Stimulated activated CD8-positive, alpha-beta memory T cell treated with anti-CD3 and anti-CD28 coated beads, Interleukin-15, amount 100 ng/mL, for 4 hours (primary cell): ENCODE measurements around the gene CDC42BPB.

Experiments
- DNase-seq, 2 donors: peaks; one replicate each; pipeline ENCODE4 v3.0.0-alpha.2; 2020; ENCODE audit warnings: low read depth in 2 of 2

CDC42BPB gene

GRCh38 chr14:102944448-102945330 lies 112.7 kb downstream of the CDC42BPB start:
- DNase-seq = no peak

DNA sequence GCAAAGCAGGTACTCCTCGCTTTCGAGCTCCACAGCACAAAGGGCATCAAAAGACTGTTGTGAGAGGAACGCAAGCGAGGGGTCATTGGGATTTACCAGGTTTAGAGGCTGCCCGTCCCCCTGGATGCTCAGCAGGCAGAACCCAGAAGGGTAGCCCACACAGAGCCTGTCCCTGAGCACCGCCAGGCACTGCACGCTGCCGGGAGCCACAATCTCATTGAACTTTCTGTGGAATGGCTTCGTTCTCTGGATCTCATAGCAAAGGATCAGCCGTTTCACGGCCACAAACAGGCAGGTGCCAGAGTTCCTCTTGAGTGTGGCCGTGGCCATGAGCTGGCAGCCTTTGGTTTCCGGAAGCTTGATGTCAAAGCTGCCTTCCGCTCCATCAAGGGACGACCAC lies 113.4 kb downstream of the CDC42BPB start:
- no peak for DNase-seq

GRCh38 chr14:102943454-102943853 lies 113.9 kb downstream of the CDC42BPB start:
- DNase-seq = no peak

- DNase-seq = no peak
Measured at GRCh38 chr14:102942069-102942468, 115.3 kb downstream of the CDC42BPB start.

DNA sequence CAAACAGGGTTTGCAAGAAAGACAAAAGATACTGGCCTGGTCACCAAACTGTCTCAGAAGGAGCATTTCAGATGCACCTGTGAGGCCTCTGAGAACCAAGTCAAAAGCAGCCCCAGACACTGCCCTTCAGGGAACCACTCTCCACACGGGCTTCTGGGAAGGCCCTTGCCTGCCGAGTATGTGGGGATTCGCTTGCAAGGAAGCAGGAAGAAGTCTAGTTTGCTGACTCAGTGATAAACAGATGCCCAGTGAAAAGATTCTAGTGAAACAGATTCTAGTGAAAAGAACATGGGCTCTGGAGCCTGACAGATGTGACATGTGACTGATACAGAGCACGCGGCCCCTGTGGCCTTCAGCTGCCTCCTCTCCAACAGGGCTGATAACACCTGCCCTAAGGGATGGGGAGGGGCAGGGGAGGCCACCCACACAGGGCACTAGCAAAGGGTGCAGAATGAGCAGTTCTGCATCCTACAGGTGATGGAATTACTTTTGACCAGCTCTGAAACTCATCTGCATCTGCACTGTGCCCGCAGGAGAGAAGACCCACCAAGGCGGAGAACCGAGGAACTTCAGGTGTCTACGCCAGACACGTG lies 115.8 kb downstream of the CDC42BPB start:
- DNase-seq = no peak

DNA sequence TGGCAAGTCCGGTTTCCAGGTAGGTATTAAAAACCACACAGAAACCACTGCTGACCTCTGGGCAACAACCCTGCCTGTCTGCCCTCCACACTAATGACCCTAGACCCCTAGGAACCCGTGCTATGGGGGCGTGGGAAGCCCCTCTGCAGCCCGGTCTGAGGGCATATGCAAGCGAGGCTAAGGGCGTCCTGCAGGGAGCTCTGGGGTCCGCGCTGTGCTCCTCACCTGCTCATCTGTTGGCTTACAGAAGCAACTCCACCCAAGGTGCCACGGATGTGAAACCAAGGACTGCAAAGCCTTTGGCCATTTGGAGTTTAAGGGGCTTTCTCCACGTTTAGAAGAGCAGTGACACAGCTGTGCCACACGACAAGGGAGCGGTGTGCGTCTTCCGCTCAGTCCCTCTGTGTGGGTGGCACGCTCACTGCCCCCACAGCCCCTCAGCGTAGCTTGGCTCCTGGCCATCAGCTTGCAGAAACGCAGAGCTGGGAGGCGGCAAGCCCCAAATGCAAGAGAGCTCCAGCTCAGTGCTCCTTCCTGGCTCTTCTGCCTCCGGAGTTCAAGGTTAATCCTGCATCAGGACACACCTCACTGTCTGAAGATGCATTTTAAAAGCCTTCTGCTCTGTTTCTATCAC lies 116.5 kb downstream of the CDC42BPB start:
- no peak for DNase-seq

DNA sequence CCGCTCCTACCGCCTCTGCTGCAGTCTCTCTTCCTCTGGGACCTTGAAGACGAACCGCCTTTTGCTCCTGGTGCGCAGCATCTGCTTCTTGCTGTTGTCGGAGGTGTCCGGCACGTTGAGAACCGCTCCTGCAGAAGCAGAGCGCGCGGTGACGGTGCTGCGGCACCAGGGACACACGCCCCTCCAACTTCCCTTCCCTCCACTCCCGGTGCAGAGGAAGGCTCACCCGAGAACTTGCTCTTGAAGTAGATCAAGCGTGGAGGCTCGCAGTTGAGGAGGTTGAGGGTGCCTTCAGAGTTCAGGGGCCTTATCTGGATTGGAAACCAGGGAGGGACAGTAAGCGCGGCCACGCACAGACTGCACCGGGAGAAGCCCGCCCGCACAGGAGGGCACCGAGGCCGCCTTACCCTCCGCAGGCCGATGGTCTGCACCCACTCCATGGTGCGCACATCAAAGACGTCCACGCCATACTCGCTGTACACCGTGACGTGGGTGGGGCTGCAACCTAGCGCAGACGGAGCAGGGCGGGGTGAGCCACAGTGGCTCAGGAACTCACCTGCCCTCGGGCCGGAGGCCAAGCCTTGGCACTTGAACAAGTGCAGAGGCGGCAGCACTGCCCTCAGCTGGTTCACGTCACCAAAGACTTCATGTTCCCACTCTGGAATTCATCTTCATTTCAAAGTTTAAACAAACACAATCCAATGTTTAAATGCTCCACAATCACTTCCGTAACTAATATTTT lies 117.4 kb downstream of the CDC42BPB start:
- DNase-seq = no peak

- DNase-seq = no peak
Measured at GRCh38 chr14:102939329-102939728, 118.0 kb downstream of the CDC42BPB start.

GRCh38 chr14:102938191-102938590 lies 119.2 kb downstream of the CDC42BPB start:
- DNase-seq = no peak

- no peak for DNase-seq
Measured at GRCh38 chr14:102937331-102938175, 119.8 kb downstream of the CDC42BPB start.

GRCh38 chr14:102935756-102936155 lies 121.6 kb downstream of the CDC42BPB start:
- no peak for DNase-seq

GRCh38 chr14:102933618-102934231 lies 123.6 kb downstream of the CDC42BPB start:
- no peak for DNase-seq

DNA sequence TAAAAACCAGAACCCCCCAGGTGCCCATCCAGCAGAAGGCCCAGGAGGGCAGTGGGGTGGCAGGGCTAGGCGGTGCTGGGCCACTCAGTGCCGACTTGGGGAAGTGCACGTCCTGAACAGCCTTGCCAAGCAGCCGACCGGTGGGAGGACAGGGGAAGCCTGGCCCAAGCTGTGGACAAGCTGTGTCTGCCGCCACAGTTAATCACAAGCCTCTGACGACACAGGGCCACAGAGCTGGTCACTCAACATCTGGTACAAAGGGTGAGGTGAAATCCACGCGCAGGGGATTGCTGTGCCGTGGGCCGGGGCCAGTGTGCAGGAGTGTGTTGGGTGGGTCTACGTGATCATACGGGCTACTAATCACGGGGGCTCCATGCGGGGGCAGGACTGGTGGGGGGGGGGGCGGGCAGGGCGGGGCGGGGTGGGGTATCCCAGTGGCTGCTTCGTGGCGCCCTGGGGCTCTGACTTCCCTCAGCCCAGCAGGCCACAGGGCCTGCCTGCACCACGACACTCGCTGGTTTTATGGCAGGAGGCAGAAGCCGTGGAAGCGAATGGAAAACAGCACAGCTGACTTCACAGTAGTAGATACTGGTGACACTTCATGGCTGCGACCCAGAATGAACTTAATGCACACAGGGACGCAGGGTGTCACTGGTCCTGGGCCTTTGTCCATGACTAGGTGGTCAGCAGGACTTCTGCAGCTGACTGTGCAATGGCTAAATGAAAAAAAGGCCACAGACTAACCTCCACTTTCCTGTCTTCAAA lies 124.7 kb downstream of the CDC42BPB start:
- DNase-seq = no peak

- DNase-seq = no peak
Measured at GRCh38 chr14:102931580-102932285, 125.6 kb downstream of the CDC42BPB start.

DNA sequence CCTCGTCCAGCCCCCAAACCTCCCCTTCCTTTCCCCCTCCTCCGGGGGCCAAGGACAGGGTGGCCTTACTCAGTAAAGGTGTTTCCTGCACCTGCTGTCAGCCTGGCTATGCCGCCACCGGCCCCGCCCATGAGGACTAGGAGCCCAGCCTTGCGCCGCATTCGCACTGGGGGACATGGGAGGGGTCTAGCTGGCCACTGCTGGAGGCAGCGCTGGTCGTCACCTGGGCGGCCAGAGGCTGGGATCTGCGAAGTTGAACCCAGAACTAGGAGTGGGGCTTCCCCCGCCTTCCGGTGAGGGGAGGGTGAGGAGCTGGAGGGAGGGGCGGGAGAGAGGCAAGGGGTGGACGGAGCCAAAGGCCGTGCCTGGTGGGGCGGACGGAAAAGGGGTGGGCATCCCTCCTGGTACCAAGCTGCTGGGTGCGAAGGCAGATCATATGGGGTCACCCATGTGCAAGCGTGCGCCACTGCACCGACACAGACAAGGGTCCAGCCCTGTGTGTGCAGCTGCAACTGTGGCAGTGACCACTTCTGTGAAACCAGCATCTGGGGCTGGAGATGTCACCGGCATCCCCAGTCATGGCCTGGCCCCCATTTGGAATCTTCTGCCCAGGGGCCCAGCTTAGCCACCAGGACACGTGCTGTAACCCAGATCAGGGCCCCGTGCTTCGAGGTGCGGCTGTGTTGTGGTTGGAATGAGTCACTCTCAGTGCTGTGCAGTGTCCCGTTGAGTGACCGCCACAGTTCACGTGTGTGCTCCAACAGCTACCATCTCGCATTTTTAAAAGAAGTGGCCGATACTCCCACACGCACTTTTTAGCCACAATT lies 126.4 kb downstream of the CDC42BPB start:
- DNase-seq = no peak

GRCh38 chr14:102930138-102930752 lies 127.1 kb downstream of the CDC42BPB start:
- no peak for DNase-seq

DNA sequence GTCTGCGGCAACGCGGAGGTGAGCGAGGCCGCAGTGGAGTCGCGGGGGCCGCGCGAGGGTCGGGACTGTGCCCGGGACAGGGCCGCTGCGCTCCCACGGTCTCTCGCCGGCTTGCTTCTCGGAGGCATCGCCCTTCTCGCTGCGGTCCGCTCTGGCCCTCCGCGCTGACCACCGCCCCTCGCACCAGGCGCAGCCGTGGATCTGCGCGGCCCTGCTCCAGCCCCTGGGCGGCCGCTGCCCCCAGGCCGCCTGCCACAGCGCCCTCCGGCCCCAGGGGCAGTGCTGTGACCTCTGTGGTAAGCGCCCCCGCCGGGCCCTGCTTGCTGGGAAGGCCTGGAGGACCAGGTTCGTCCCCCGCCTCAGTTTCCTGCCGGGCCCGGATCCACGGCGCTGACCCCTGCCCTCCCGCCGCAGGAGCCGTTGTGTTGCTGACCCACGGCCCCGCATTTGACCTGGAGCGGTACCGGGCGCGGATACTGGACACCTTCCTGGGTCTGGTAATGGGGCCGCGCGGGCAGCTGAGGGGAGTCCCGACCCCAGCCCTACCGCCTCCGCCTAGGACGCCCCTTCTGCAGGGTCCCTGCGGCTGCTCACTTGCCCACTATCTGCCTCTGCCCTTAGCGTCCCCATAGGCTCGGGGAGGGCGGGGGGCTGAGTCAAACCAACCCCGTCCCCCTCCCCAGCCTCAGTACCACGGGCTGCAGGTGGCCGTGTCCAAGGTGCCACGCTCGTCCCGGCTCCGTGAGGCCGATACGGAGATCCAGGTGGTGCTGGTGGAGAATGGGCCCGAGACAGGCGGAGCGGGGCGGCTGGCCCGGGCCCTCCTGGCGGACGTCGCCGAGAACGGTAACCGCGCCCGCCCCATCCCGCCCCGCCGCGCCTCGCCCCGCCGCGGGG lies 127.9 kb downstream of the CDC42BPB start:
- no peak for DNase-seq
